Measurements from ENCODE around the gene SGCE. TPM values are rescaled to one million over a fixed set of nuclear protein-coding genes. Genes with fewer than 3 reads are reported as not detected.

SGCE gene
- polyA plus RNA-seq, 1 donor from 2014 or later = 56.2 TPM

Other genes with a start within 250 kb of the SGCE start
- 11.6 TPM for gene CASD1, start 146.3 kb downstream of the SGCE start, polyA plus RNA-seq (ENCODE audit: insufficient read depth, low read depth, low replicate concordance)